HG02981 (cell line): ENCODE measurements around the gene ATP11B.
"Not testable (repeated sequence)": the region's sequence is repeated elsewhere in the genome, so short reads cannot be mapped to it uniquely, and the experiment has no call there.

Source experiments
- ATAC-seq: cut with Tn5 transposase; IDR thresholded peaks from one replicate; pipeline ENCODE4 v1.9.1; 2021; ENCODE audit warnings: mild to moderate bottlenecking, moderate library complexity; ENCODE audit not compliant: unreplicated experiment

ATP11B gene

GRCh38 chr3:182824957-182825356 is 31.7 kb downstream of the ATP11B start:
- ATAC-seq, result no peak

GRCh38 chr3:182829761-182830405 is 36.6 kb downstream of the ATP11B start:
- ATAC-seq, result no peak

- ATAC-seq, result no peak
Measured at GRCh38 chr3:182837855-182838454, 44.7 kb downstream of the ATP11B start.

- ATAC-seq, result no peak
Measured at GRCh38 chr3:182843478-182843877, 50.2 kb downstream of the ATP11B start.

GRCh38 chr3:182848906-182849305 is 55.6 kb downstream of the ATP11B start:
- ATAC-seq, result no peak

- ATAC-seq, result no peak
Measured at GRCh38 chr3:182855076-182855475, 61.8 kb downstream of the ATP11B start.

- ATAC-seq, result no peak
Measured at GRCh38 chr3:182861348-182861747, 68.0 kb downstream of the ATP11B start.

- ATAC-seq, result no peak
Measured at GRCh38 chr3:182862159-182862860, 69.0 kb downstream of the ATP11B start.

GRCh38 chr3:182869059-182869458 is 75.8 kb downstream of the ATP11B start:
- ATAC-seq, result no peak

- not testable (repeated sequence) for ATAC-seq
Measured at GRCh38 chr3:182870917-182871316, 77.6 kb downstream of the ATP11B start.

GRCh38 chr3:182879031-182879611 is 85.8 kb downstream of the ATP11B start:
- ATAC-seq, result no peak

- no peak for ATAC-seq
Measured at GRCh38 chr3:182886497-182886896, 93.2 kb downstream of the ATP11B start.

GRCh38 chr3:182889948-182890629 is 96.8 kb downstream of the ATP11B start:
- ATAC-seq, result no peak

GRCh38 chr3:182891364-182891763 is 98.1 kb downstream of the ATP11B start:
- no peak for ATAC-seq

- no peak for ATAC-seq
Measured at GRCh38 chr3:182892226-182892625, 98.9 kb downstream of the ATP11B start.

GRCh38 chr3:182895513-182896112 is 102.3 kb downstream of the ATP11B start:
- ATAC-seq, result no peak

- no peak for ATAC-seq
Measured at GRCh38 chr3:182896553-182896952, 103.2 kb downstream of the ATP11B start.

GRCh38 chr3:182902236-182902635 is 108.9 kb downstream of the ATP11B start:
- no peak for ATAC-seq

GRCh38 chr3:182904164-182904563 is 110.9 kb downstream of the ATP11B start:
- ATAC-seq, result no peak

GRCh38 chr3:182905623-182906022 is 112.3 kb downstream of the ATP11B start:
- no peak for ATAC-seq

GRCh38 chr3:182906036-182906435 is 112.7 kb downstream of the ATP11B start:
- ATAC-seq, result no peak
